Trophoblast cell (in vitro differentiated cells and primary cell): Measurements from ENCODE around the gene CORO2B.

ENCODE experiments used
- DNase-seq, 2 donors: peaks; one replicate each; pipeline ENCODE4 v3.0.0-alpha.2; 2016
- H2AFZ ChIP-seq: 2 replicates; pipeline ENCODE4 v1.6.1; 2013; ENCODE audit warnings: low read length, moderate library complexity, mild to moderate bottlenecking; ENCODE audit not compliant: insufficient read depth, poor library complexity
- H2AK5ac ChIP-seq: 2 replicates; pipeline ENCODE4 v1.6.1; 2013; ENCODE audit warnings: mild to moderate bottlenecking, low read length
- H2BK120ac ChIP-seq: 2 replicates; pipeline ENCODE4 v1.6.1; 2013; ENCODE audit warnings: low read length, mild to moderate bottlenecking, moderate library complexity; ENCODE audit not compliant: insufficient read depth, poor library complexity
- H2BK12ac ChIP-seq: 2 replicates; pipeline ENCODE4 v1.6.1; 2013; ENCODE audit warnings: mild to moderate bottlenecking, low read length, moderate library complexity
- H2BK5ac ChIP-seq: 2 replicates; pipeline ENCODE4 v1.6.1; 2013; ENCODE audit warnings: low read length, low read depth, moderate library complexity, mild to moderate bottlenecking; ENCODE audit not compliant: poor library complexity
- H3K14ac ChIP-seq: 2 replicates; pipeline ENCODE4 v1.6.1; 2013; ENCODE audit warnings: mild to moderate bottlenecking, low read length
- H3K18ac ChIP-seq: 2 replicates; pipeline ENCODE4 v1.6.1; 2013; ENCODE audit warnings: mild to moderate bottlenecking, low read length
- H3K23ac ChIP-seq: 2 replicates; pipeline ENCODE4 v1.6.1; 2013; ENCODE audit warnings: low read length
- H3K27ac ChIP-seq: 2 replicates; pipeline ENCODE4 v1.5.1; 2013; ENCODE audit warnings: low read depth, mild to moderate bottlenecking, inconsistent platforms, low read length, moderate library complexity
- H3K27me3 ChIP-seq: 2 replicates; pipeline ENCODE4 v1.6.1; 2013; ENCODE audit warnings: inconsistent platforms, mild to moderate bottlenecking, low read length, moderate library complexity; ENCODE audit not compliant: insufficient read depth
- H3K36me3 ChIP-seq, 2 experiments: 1 replicate in 1 of 2; 2 replicates in 1 of 2; pipeline ENCODE4 v1.6.1; 2013; ENCODE audit warnings: low read length in 2 of 2, mild to moderate bottlenecking in 2 of 2, moderate library complexity in 1 of 2; ENCODE audit not compliant: insufficient read depth in 2 of 2, control insufficient read depth in 1 of 2
- H3K4ac ChIP-seq: 2 replicates; pipeline ENCODE4 v1.6.1; 2013; ENCODE audit warnings: low read depth, mild to moderate bottlenecking, low read length, moderate library complexity
- H3K4me1 ChIP-seq, 2 experiments: 1 replicate in 1 of 2; 2 replicates in 1 of 2; pipeline ENCODE4 v1.6.1; 2013; ENCODE audit warnings: low read length in 2 of 2, mild to moderate bottlenecking in 2 of 2, moderate library complexity in 1 of 2; ENCODE audit not compliant: insufficient read depth in 2 of 2, control insufficient read depth in 1 of 2
- H3K4me2 ChIP-seq: 2 replicates; pipeline ENCODE4 v1.6.1; 2013; ENCODE audit warnings: inconsistent platforms, mild to moderate bottlenecking, low read length, moderate library complexity
- H3K4me3 ChIP-seq: 2 replicates; pipeline ENCODE4 v1.5.1; 2013; ENCODE audit warnings: mild to moderate bottlenecking, low read depth, low read length, inconsistent platforms
- H3K79me1 ChIP-seq: one replicate; pipeline ENCODE4 v1.6.1; 2013; ENCODE audit warnings: low read length
- H3K79me2 ChIP-seq: 2 replicates; pipeline ENCODE4 v1.6.1; 2013; ENCODE audit warnings: low read length, mild to moderate bottlenecking; ENCODE audit not compliant: control insufficient read depth, insufficient read depth, poor library complexity
- H3K9ac ChIP-seq: 2 replicates; pipeline ENCODE4 v1.6.1; 2013; ENCODE audit warnings: mild to moderate bottlenecking, low read length
- H3K9me3 ChIP-seq: 2 replicates; pipeline ENCODE4 v1.6.1; 2013; ENCODE audit warnings: low read depth, mild to moderate bottlenecking, control low read depth, inconsistent platforms, low read length; ENCODE audit not compliant: insufficient read depth
- H4K12ac ChIP-seq: 2 replicates; pipeline ENCODE4 v1.6.1; 2013; ENCODE audit warnings: low read depth, mild to moderate bottlenecking, low read length, moderate library complexity
- H4K8ac ChIP-seq: 2 replicates; pipeline ENCODE4 v1.6.1; 2013; ENCODE audit warnings: low read depth, mild to moderate bottlenecking, low read length, moderate library complexity
- H4K91ac ChIP-seq: one replicate; pipeline ENCODE4 v1.6.1; 2013; ENCODE audit warnings: low read depth, mild to moderate bottlenecking, low read length, moderate library complexity
- WGBS: extraction: QIAGEN DNeasy Blood & Tissue Kit; methylation state at CpG from one replicate; pipeline ENCODE4 v1.1.7; 2013; ENCODE audit warnings: missing lambda C conversion rate; ENCODE audit not compliant: insufficient read length, insufficient coverage; ENCODE audit errors: extremely low coverage; 5-methylcytosine and 5-hydroxymethylcytosine counted together

The CORO2B gene

DNA sequence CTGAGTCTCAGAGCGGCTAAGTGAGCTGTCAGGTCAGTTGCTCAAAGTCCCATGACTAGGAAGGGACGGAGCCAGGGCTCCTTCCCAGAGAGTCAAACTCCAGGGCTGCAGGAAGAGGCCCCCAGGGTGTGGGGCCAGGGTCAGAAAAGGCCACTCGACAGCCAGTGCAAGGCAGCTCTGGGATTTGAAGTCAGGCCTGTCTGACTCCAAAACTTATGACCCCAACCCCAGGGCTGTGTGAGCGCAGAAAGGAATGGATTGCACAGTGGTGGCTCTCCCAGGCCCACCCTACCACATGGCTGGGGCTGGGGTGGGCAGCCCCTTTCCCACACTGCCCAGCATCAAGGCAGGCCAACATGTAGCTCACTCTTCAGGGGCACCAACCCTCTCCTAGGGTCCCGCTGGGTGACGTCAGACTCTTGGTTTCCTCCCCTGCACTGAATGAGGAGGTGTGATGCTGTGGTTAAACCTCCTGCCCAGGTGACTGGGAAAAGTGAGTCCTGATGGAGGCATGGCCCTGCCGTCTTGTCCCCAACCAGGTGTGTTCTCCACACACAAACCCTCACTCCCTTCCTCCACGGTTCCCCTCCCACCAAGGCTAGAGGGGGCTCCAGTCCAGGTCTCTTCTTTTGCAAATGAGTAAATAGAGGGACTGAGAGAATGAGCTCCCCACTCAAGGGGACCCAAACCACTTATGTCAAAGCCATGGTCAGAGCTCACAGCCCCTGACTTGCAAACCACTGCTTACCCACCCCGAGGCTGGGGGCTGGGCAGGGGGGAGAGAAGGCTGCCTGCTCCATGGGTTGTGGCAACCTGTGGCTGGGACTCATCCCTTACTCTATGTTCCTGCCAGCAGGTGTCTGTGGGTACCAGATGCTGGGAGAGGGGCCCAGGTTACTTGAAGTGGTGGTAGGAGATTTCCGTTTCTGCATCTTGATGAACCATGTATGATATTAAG lies 23.8 kb upstream of the CORO2B start:
- DNase-seq: no peak
- no peak overlapping the region for H2BK12ac ChIP-seq
- H3K27ac ChIP-seq: no peak overlapping the region
- H2BK5ac ChIP-seq: no peak overlapping the region
- H3K27me3 ChIP-seq: no peaks in the 10 kb centered on the region
- no peak overlapping the region for H4K8ac ChIP-seq
- no peak overlapping the region for H4K12ac ChIP-seq
- H3K14ac ChIP-seq: no peak overlapping the region
- H3K36me3 ChIP-seq: no peaks in the 10 kb centered on the region
- H3K4ac ChIP-seq: no peak overlapping the region
- no CpG with 5 or more reads among the region's 10 CpGs for WGBS
- no peaks in the 10 kb centered on the region for H3K79me2 ChIP-seq
- H3K4me2 ChIP-seq: no peak overlapping the region
- no peak overlapping the region for H3K4me3 ChIP-seq
- no peak overlapping the region for H4K91ac ChIP-seq
- no peak overlapping the region for H2AK5ac ChIP-seq
- no peak overlapping the region for H2AFZ ChIP-seq
- no peak overlapping the region for H3K9ac ChIP-seq
- no peak overlapping the region for H3K23ac ChIP-seq
- H2BK120ac ChIP-seq: no peak overlapping the region
- H3K9me3 ChIP-seq: peaks cover 4% of the 10 kb centered on the region
- no peak overlapping the region for H3K18ac ChIP-seq
- peaks cover 12 to 16% of the 10 kb centered on the region in 2 experiments for H3K4me1 ChIP-seq
- H3K79me1 ChIP-seq: peaks cover 6% of the 10 kb centered on the region

GRCh38 chr15:68555679-68556037 lies 23.1 kb upstream of the CORO2B start:
- Histone ChIP-seq H2BK120ac (no peak overlapping the region), H3K4me1 (peaks cover 12 to 16% of the 10 kb centered on the region in 2 experiments), H2BK5ac (no peak overlapping the region), H3K23ac (no peak overlapping the region), H3K79me1 (peaks cover 6% of the 10 kb centered on the region), H4K8ac (no peak overlapping the region), H3K14ac (no peak overlapping the region), H3K9ac (no peak overlapping the region), H3K9me3 (peaks cover 4% of the 10 kb centered on the region), H2AK5ac (no peak overlapping the region), H3K18ac (no peak overlapping the region), H3K27me3 (no peaks in the 10 kb centered on the region), H3K36me3 (no peaks in the 10 kb centered on the region), H3K4ac (no peak overlapping the region), H3K79me2 (no peaks in the 10 kb centered on the region), H4K12ac (no peak overlapping the region), H2BK12ac (no peak overlapping the region), H2AFZ (no peak overlapping the region), H4K91ac (no peak overlapping the region), H3K4me2 (no peak overlapping the region), H3K4me3 (no peak overlapping the region), H3K27ac (no peak overlapping the region)
- no peak for DNase-seq
- WGBS: no CpG with 5 or more reads among the region's 7 CpGs

DNA sequence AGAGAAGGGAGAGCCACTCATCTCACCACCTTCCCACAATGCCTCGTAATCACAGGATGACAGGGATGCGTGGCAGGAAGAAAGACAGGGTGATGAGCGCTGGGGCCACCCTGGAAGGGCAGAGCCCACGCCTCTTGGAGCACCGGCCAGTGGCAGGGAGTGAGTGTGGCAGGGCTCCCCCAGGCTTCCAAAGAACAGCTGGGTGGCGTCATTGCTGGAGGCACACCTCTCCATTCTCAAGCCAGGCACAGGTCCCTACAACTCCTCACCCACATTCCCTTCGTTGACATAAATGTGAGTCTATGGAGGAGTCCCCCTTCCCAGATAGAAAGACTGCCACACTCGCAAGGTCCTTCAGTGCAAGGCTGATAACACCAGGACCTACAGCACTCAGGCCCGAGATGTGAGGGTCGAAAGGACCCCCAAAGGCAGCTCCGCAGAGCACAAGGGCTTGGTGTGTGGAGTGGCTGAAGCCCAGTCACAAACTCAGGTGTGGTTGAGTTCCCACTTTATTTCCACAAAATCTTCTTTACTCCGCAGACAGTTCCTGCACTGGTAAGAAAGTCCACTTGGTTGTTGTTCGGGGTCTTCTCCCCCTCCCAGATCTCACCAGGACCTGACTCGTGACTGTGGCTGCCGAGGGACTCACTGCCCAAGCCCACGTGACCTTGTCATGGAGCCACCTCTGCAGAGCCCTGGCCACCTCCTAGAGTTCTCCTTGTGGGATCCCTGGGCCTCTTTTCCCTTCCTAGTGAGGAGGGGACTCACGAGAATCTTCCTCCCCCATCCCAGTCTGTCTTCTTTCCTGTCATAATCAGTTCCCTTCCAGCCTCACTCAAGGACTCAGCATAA lies 22.4 kb upstream of the CORO2B start:
- no peaks in the 10 kb centered on the region for H3K36me3 ChIP-seq

GRCh38 chr15:68557469-68558317 lies 21.1 kb upstream of the CORO2B start:
- no peak overlapping the region for H2BK120ac ChIP-seq
- no peak overlapping the region for H3K4me3 ChIP-seq
- H3K9me3 ChIP-seq: no peaks in the 10 kb centered on the region
- no peaks in the 10 kb centered on the region for H3K79me2 ChIP-seq
- no peaks in the 10 kb centered on the region for H3K27me3 ChIP-seq
- H4K91ac ChIP-seq: no peak overlapping the region
- no peak for DNase-seq
- H3K23ac ChIP-seq: no peak overlapping the region
- H2BK12ac ChIP-seq: no peak overlapping the region
- no peak overlapping the region for H2BK5ac ChIP-seq
- H3K79me1 ChIP-seq: peaks cover 6% of the 10 kb centered on the region
- WGBS: no CpG with 5 or more reads among the region's 9 CpGs
- no peak overlapping the region for H3K9ac ChIP-seq
- peaks cover 12 to 16% of the 10 kb centered on the region in 2 experiments for H3K4me1 ChIP-seq
- no peak overlapping the region for H3K4ac ChIP-seq
- H2AFZ ChIP-seq: no peak overlapping the region
- no peak overlapping the region for H3K18ac ChIP-seq
- H3K36me3 ChIP-seq: no peaks in the 10 kb centered on the region
- H4K8ac ChIP-seq: no peak overlapping the region
- H3K27ac ChIP-seq: no peak overlapping the region
- H4K12ac ChIP-seq: no peak overlapping the region
- H3K4me2 ChIP-seq: no peak overlapping the region
- H2AK5ac ChIP-seq: no peak overlapping the region
- H3K14ac ChIP-seq: no peak overlapping the region

More for the DNA sequence above, 22.4 kb upstream of the CORO2B start:
- Histone ChIP-seq H3K4me3 (no peak overlapping the region), H3K14ac (no peak overlapping the region), H4K12ac (no peak overlapping the region), H3K4ac (no peak overlapping the region), H4K8ac (no peak overlapping the region), H2BK12ac (no peak overlapping the region), H2AK5ac (no peak overlapping the region), H2AFZ (no peak overlapping the region), H3K27me3 (no peaks in the 10 kb centered on the region), H2BK120ac (no peak overlapping the region), H3K27ac (no peak overlapping the region), H3K79me2 (no peaks in the 10 kb centered on the region), H3K79me1 (peaks cover 6% of the 10 kb centered on the region), H3K23ac (no peak overlapping the region), H4K91ac (no peak overlapping the region), H3K4me1 (peaks cover 12 to 16% of the 10 kb centered on the region in 2 experiments), H2BK5ac (no peak overlapping the region), H3K4me2 (no peak overlapping the region), H3K18ac (no peak overlapping the region), H3K9ac (no peak overlapping the region), H3K9me3 (no peaks in the 10 kb centered on the region)
- no peak for DNase-seq
- no CpG with 5 or more reads among the region's 17 CpGs for WGBS
